Esophagus squamous epithelium (tissue), 4 donors: ENCODE data around the gene MYO15A.

ENCODE experiments used
- CTCF ChIP-seq, 6 experiments: fragments of 450-650 bp in 4 of 6; fragments of 200-600 bp in 2 of 6; sonication (generic) in 2 of 6; IDR thresholded peaks; one replicate each; pipeline ENCODE4 v1.5.1; 2016 to 2019; ENCODE audit warnings: antibody characterized with exemption in 6 of 6, mild to moderate bottlenecking in 4 of 6, moderate library complexity in 4 of 6
- POLR2A ChIP-seq, 4 donors: fragments of 450-650 bp; IDR thresholded peaks; one replicate each; pipeline ENCODE4 v1.6.1; 2017; ENCODE audit warnings: antibody characterized with exemption in 4 of 4, mild to moderate bottlenecking in 4 of 4, moderate library complexity in 3 of 4

DNA sequence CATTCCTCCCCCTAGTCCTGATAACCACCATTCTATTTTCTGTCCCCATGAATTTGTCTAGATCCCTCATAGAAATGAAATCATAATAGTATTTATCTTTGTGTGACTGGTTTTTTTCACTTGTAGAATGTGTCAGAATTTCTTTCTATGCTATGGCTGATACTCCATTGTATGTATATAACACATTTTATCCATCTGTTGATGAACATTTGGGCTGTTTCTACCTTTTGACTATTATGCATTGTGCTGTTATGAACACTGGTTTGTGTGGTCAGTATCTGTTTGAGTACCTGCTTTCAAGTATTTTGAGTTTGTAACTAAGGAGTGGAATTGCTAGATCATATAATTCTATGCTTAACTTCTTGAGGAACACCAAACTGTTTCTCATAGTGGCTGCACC, 36.8 kb upstream of the MYO15A start:
- TF ChIP-seq CTCF (IDR thresholded peaks at IDR 0.05) (no peak), POLR2A (IDR thresholded peaks at IDR 0.05) (no peak)
